CD4-positive, alpha-beta memory T cell (primary cell): ENCODE measurements around the gene UBR1. TPM values are rescaled to one million over a fixed set of nuclear protein-coding genes. Genes with fewer than 3 reads are reported as not detected.

Experiments
- CTCF ChIA-PET: fragments of 350-600 bp; sonication (Branson Sonifier 250); formaldehyde crosslinking; loops from one replicate; lab custom pipeline; 2021; ENCODE audit warnings: inconsistent platforms; ENCODE audit not compliant: partially characterized antibody; lab: Charles Lee
- POLR2A ChIA-PET: fragments of 350-600 bp; sonication (Branson Sonifier 250); formaldehyde crosslinking; loops from one replicate; lab custom pipeline; 2021; ENCODE audit not compliant: partially characterized antibody; lab: Charles Lee
- DNase-seq, 5 donors: peaks; one replicate each; pipeline versions ENCODE4 v3.0.0 to v3.0.0-alpha.2; 2020 to 2022; ENCODE audit warnings: mixed read lengths in 1 of 5
- H3K27ac ChIP-seq: one replicate; pipeline ENCODE4 v1.7.0; 2013; ENCODE audit warnings: low read depth, low read length
- H3K27me3 ChIP-seq: 2 replicates; pipeline ENCODE4 v1.7.0; 2013; ENCODE audit warnings: mild to moderate bottlenecking, low read length, moderate library complexity; ENCODE audit not compliant: insufficient read depth
- H3K36me3 ChIP-seq: 2 replicates; pipeline ENCODE4 v1.7.0; 2013; ENCODE audit warnings: mild to moderate bottlenecking, low read length, moderate library complexity; ENCODE audit not compliant: insufficient read depth
- H3K4me1 ChIP-seq: 2 replicates; pipeline ENCODE4 v1.7.0; 2013; ENCODE audit warnings: mild to moderate bottlenecking, low read length, moderate library complexity; ENCODE audit not compliant: insufficient read depth
- H3K4me3 ChIP-seq, 2 donors: one replicate each; pipeline ENCODE4 v1.7.0; 2013; ENCODE audit warnings: low read length in 2 of 2, mild to moderate bottlenecking in 1 of 2
- H3K9me3 ChIP-seq, 2 donors: one replicate each; pipeline ENCODE4 v1.7.0; 2013; ENCODE audit warnings: low read length in 2 of 2, control low read depth in 1 of 2; ENCODE audit not compliant: control insufficient read depth in 1 of 2
- H3K27ac Mint-ChIP-seq, 7 donors: one replicate each; pipeline ENCODE4 v1.8.0; 2020 to 2021; ENCODE audit warnings: mixed read lengths in 7 of 7, mild to moderate bottlenecking in 6 of 7, inconsistent platforms in 3 of 7, moderate library complexity in 3 of 7
- H3K27me3 Mint-ChIP-seq, 2 donors: one replicate each; pipeline ENCODE4 v1.8.0; 2020 to 2021; ENCODE audit warnings: mixed read lengths in 2 of 2
- H3K36me3 Mint-ChIP-seq, 2 donors: one replicate each; pipeline ENCODE4 v1.8.0; 2020 to 2021; ENCODE audit warnings: mixed read lengths in 2 of 2, inconsistent platforms in 1 of 2, mild to moderate bottlenecking in 1 of 2
- H3K4me1 Mint-ChIP-seq, 4 donors: one replicate each; pipeline ENCODE4 v1.8.0; 2020 to 2021; ENCODE audit warnings: mixed read lengths in 4 of 4, mild to moderate bottlenecking in 1 of 4
- H3K4me3 Mint-ChIP-seq, 8 donors: one replicate each; pipeline ENCODE4 v1.8.0; 2020 to 2021; ENCODE audit warnings: mixed read lengths in 8 of 8, mild to moderate bottlenecking in 7 of 8, moderate library complexity in 6 of 8, inconsistent platforms in 3 of 8
- H3K9me3 Mint-ChIP-seq, 8 donors: one replicate each; pipeline ENCODE4 v1.8.0; 2020 to 2021; ENCODE audit warnings: mixed read lengths in 8 of 8, mild to moderate bottlenecking in 5 of 8, inconsistent platforms in 3 of 8, moderate library complexity in 1 of 8
- intact Hi-C: fragments of 100-400 bp; cut with micrococcal nuclease; formaldehyde crosslinking; loops from one replicate; pipeline ENCODE4 v1.15.1; 2023
- polyA plus RNA-seq, 2 donors: library from polyadenylated mRNA; unstranded; fragments of 300-500 nt; fragmentation: Illumina TruSeq; gene quantifications; one replicate each; pipeline ENCODE4 v1.2.3, GENCODE V29; 2021
- total RNA-seq, 2 experiments: library from RNA; stranded (reverse); gene quantifications; one replicate each; pipeline ENCODE4 v1.2.3, GENCODE V29; 2021

UBR1 gene
- total and polyA plus RNA-seq, 4 experiments from 2014 or later, result 12.9 to 50.6 (median 33.8) TPM

DNA sequence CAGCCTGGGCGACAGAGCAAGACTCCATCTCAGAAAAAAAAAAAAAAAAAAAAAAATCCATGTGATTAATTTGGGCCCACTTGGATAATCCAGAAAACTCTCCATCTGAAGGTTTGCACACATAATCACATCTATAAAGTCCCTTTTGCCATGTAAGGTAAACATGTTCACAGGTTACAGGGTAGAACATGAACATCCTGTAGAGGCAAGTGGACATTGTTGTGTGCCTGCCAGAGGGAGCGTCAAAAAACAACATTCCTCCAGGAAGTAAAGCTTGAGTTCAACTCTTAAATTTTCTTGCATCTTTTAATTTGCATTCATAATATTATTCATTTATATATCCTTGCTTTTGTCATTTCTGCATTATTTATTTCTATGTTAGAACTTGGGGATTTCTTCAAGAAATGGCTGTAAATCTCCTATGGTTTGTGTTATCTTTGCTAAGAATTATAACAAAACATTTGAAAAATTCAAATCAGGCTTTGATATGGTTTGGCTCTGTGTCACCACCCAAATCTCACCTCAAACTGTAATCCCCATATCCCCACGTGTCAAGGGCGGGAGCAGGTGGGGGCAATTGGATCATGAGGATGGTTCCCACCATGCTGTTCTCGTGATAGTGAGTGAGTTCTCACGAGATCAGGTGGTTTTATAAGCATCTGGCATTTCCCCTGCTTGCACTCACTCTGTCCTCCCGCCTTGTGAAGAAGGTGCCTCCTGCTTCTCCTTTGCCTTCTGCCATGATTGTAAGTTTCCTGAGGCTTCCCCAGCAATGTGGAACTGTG lies 173.9 kb downstream of the UBR1 start:
- Mint-ChIP-seq H3K9me3 (no peaks in the 10 kb centered on the region), H3K27me3 (no peaks in the 10 kb centered on the region), H3K4me3 (no peak overlapping the region), H3K4me1 (no peaks in the 10 kb centered on the region), H3K27ac (no peak overlapping the region), H3K36me3 (peaks cover 0 to 1% of the 10 kb centered on the region in 2 donors)
- H3K27ac ChIP-seq, result no peak overlapping the region
- intact Hi-C loops, result no loop called here
- no peaks in the 10 kb centered on the region for H3K4me1 ChIP-seq
- no peaks in the 10 kb centered on the region for H3K9me3 ChIP-seq
- ChIA-PET CTCF (no interaction called here), POLR2A (no interaction called here)
- no peak overlapping the region for H3K4me3 ChIP-seq
- DNase-seq, result no peak
- no peaks in the 10 kb centered on the region for H3K36me3 ChIP-seq
- H3K27me3 ChIP-seq, result no peaks in the 10 kb centered on the region

GRCh38 chr15:42929306-42929848 lies 176.5 kb downstream of the UBR1 start:
- H3K9me3 Mint-ChIP-seq, result no peaks in the 10 kb centered on the region
- H3K27me3 ChIP-seq, result no peaks in the 10 kb centered on the region
- H3K27ac Mint-ChIP-seq, result no peak overlapping the region
- H3K27me3 Mint-ChIP-seq, result no peaks in the 10 kb centered on the region
- H3K9me3 ChIP-seq, result no peaks in the 10 kb centered on the region
- H3K27ac ChIP-seq, result no peak overlapping the region
- no peaks in the 10 kb centered on the region for H3K4me1 ChIP-seq
- no peaks in the 10 kb centered on the region for H3K36me3 ChIP-seq
- no peak overlapping the region for H3K4me3 Mint-ChIP-seq
- no peak overlapping the region for H3K4me3 ChIP-seq
- peaks cover 0 to 2% (median 0%) of the 10 kb centered on the region in 4 donors for H3K4me1 Mint-ChIP-seq
- ChIA-PET POLR2A (no interaction called here), CTCF (interaction anchor here (5.7 kb wide), 1 partner anchor 225 kb away, joined by 80 read pairs; no protein-coding TSS in a partner anchor)
- intact Hi-C loops, result loop anchor here (10.0 kb wide), 3 partner anchors 135 to 1815 kb away; partner anchors contain the start of genes GANC, INO80 and TMEM87A
- H3K36me3 Mint-ChIP-seq, result no peaks in the 10 kb centered on the region
- DNase-seq, result no peak

DNA sequence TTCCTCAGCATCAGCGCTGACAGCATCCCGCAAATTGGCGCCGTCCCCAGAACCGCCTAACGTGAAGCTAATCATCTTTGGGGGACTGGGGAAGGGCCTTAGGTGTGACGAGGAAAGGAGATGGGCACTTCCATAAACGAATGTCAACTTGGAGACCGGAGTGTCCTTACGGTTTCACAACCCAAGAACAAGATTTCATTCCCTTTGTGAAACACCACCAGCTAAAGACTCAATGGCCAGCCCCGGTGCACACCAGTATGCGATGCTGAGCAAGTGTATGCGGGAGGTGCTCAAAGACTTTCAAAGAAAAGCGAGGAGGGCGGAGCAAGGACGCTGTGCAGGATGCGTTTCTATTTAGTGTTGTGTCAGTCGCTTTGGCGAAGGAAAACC lies 184.5 kb downstream of the UBR1 start:
- Mint-ChIP-seq H3K4me1 (peaks cover 15 to 37% (median 25%) of the 10 kb centered on the region in 4 donors), H3K27me3 (no peaks in the 10 kb centered on the region), H3K27ac (peak overlapping the region; percentile 89 to 98 (median 95)), H3K9me3 (no peaks in the 10 kb centered on the region), H3K36me3 (peaks cover 0 to 10% of the 10 kb centered on the region in 2 donors), H3K4me3 (peak overlapping the region; percentile 93 to 99 (median 95))
- CTCF ChIA-PET, result interaction anchor here (1.6 kb wide), 1 partner anchor 215 kb away, joined by 4 read pairs; no protein-coding TSS in a partner anchor
- Histone ChIP-seq H3K36me3 (no peaks in the 10 kb centered on the region), H3K27me3 (no peaks in the 10 kb centered on the region), H3K27ac (peak overlapping the region; percentile 56), H3K4me3 (peak overlapping the region; percentile 81 to 98), H3K9me3 (no peaks in the 10 kb centered on the region), H3K4me1 (peaks cover 25% of the 10 kb centered on the region)
- peak; percentile 36 to 52 (median 38) for DNase-seq
- intact Hi-C loops, result loop anchor here (1.0 to 10.0 kb wide), 8 partner anchors 127 to 1807 kb away; partner anchors contain the start of genes CDAN1, GANC, INO80 and PDIA3
- POLR2A ChIA-PET, result interaction anchor here (0.6 to 4.7 kb wide), 3 partner anchors 186 to 431 kb away, joined by 4 to 21 read pairs (median 6); partner anchors contain the start of genes CDAN1 and ZNF106

DNA sequence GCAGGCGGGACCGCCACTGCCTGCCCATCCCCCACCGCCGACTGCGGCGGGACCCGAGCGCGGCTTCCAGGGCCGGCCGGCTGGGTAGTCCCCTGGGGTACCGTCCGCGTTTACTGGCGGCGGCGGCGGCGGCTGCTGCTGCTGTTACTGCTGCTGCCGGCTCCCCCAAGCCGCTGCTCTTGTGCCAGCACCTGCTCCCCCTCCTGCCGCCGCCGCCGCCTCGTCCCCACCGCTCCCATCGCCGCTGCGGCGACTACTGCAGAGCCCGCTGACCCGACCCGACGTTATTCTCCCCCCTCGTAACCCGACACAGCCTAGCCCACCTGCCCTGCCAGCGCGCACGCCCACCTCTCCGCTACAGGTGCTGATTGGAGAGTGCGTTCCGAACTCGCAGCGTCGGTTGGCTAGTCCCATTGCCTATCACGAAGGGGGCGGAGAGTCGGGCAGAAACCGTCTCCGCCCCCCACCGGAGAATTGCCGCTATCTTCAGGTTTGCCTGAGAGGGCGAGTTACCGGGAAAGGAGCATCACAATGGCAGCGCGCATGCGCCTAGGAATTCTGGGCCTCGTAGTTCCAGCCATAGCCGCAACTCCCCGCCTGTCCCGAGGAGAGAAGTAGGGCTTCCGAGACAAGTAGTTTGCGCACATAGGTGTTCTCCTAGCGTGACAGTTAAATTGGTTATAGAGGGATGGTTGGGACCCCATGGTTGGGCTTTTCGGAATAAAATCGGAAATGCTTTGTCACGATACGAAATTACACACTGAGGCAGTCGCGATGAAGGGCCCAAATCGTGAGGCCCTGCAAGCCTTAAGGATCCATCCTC lies 185.1 kb downstream of the UBR1 start, which contains the start of gene TTBK2:
Gene TTBK2 (minus strand): TSS at position 260 of the 823 bp plus-strand sequence. CDS start 42,161 bp downstream, outside the sequence.
- peak; percentile 97 to 98 (median 98) for DNase-seq
- Mint-ChIP-seq H3K4me1 (peaks cover 15 to 37% (median 26%) of the 10 kb centered on the region in 4 donors), H3K27me3 (no peaks in the 10 kb centered on the region), H3K9me3 (no peaks in the 10 kb centered on the region), H3K4me3 (peak within 1 kb of the TSS; percentile 94 to 99 (median 96)), H3K36me3 (peaks cover 0 to 10% of the 10 kb centered on the region in 2 donors), H3K27ac (peak within 1 kb of the TSS; percentile 89 to 98 (median 95))
- Histone ChIP-seq H3K4me1 (peaks cover 25% of the 10 kb centered on the region), H3K9me3 (no peaks in the 10 kb centered on the region), H3K36me3 (no peaks in the 10 kb centered on the region), H3K27me3 (no peaks in the 10 kb centered on the region), H3K27ac (peak within 1 kb of the TSS; percentile 60), H3K4me3 (peak within 1 kb of the TSS; percentile 81 to 98)
- intact Hi-C loops, result loop anchor here (1.0 to 10.0 kb wide), 8 partner anchors 126 to 1806 kb away; partner anchors contain the start of genes CDAN1, GANC, INO80 and PDIA3
- ChIA-PET POLR2A (interaction anchor here (0.5 to 4.7 kb wide), 4 partner anchors 169 to 430 kb away, joined by 3 to 21 read pairs (median 5); partner anchors contain the start of genes CDAN1 and ZNF106), CTCF (interaction anchor here (1.6 kb wide), 1 partner anchor 215 kb away, joined by 4 read pairs; no protein-coding TSS in a partner anchor)

- Histone ChIP-seq H3K4me3 (peak overlapping the region; percentile 18 to 81), H3K36me3 (no peaks in the 10 kb centered on the region), H3K4me1 (peaks cover 30% of the 10 kb centered on the region), H3K9me3 (no peaks in the 10 kb centered on the region), H3K27ac (peak overlapping the region; percentile 60), H3K27me3 (no peaks in the 10 kb centered on the region)
- DNase-seq, result peak; percentile 25 to 63 (median 38)
- Mint-ChIP-seq H3K4me1 (peaks cover 17 to 41% (median 31%) of the 10 kb centered on the region in 4 donors), H3K36me3 (peaks cover 0 to 10% of the 10 kb centered on the region in 2 donors), H3K27ac (peak overlapping the region; percentile 79 to 96 (median 87)), H3K9me3 (no peaks in the 10 kb centered on the region), H3K27me3 (no peaks in the 10 kb centered on the region), H3K4me3 (peak overlapping the region; percentile 93 to 99 (median 96))
- intact Hi-C loops, result loop anchor here (2.0 to 10.0 kb wide), 6 partner anchors 125 to 1805 kb away; partner anchors contain the start of genes GANC, INO80, PDIA3 and STARD9
- CTCF ChIA-PET, result no interaction called here
- POLR2A ChIA-PET, result interaction anchor here (0.5 to 4.7 kb wide), 3 partner anchors 19 to 429 kb away, joined by 5 to 21 read pairs (median 6); partner anchors contain the start of genes CDAN1 and ZNF106
Observed at GRCh38 chr15:42919799-42920518, 185.9 kb downstream of the UBR1 start.

- no peak for DNase-seq
- Histone ChIP-seq H3K36me3 (no peaks in the 10 kb centered on the region), H3K27me3 (no peaks in the 10 kb centered on the region), H3K4me1 (peaks cover 32% of the 10 kb centered on the region), H3K9me3 (no peaks in the 10 kb centered on the region), H3K27ac (peak overlapping the region; percentile 60), H3K4me3 (peak overlapping the region in 1 of 2 donors; percentile 81)
- Mint-ChIP-seq H3K27ac (peak overlapping the region; percentile 79 to 96 (median 87)), H3K4me3 (peak overlapping the region; percentile 93 to 99 (median 96)), H3K36me3 (peaks cover 0 to 10% of the 10 kb centered on the region in 2 donors), H3K4me1 (peaks cover 21 to 48% (median 35%) of the 10 kb centered on the region in 4 donors), H3K9me3 (no peaks in the 10 kb centered on the region), H3K27me3 (no peaks in the 10 kb centered on the region)
- intact Hi-C loops, result no loop called here
- POLR2A ChIA-PET, result interaction anchor here (0.5 kb wide), 1 partner anchor 18 kb away, joined by 5 read pairs; no protein-coding TSS in a partner anchor
- CTCF ChIA-PET, result interaction anchor here (3.0 kb wide), 1 partner anchor 8 kb away, joined by 15 read pairs; no protein-coding TSS in a partner anchor
Observed at GRCh38 chr15:42919308-42919707, 186.5 kb downstream of the UBR1 start.
